HCT116 (cell line): ENCODE data around the gene GSTO1. TPM values are rescaled to one million over a fixed set of nuclear protein-coding genes. Genes with fewer than 3 reads are reported as not detected.

Experiments used
- ATAC-seq: fragments of 200-7000 bp; cut with Tn5 transposase; 2 replicates; pipeline ENCODE4 v1.9.1; 2020; ENCODE audit warnings: mild to moderate bottlenecking, moderate library complexity
- BruUV-seq: library from RNA; stranded (reverse); fragments of 400-500 nt; replicated peaks from 2 replicates; lab custom pipeline; 2021; lab: Mats Ljungman, UMichigan
- CTCF ChIA-PET: fragments of 300-600 bp; sonication (Branson Sonifier 250); formaldehyde crosslinking; loops from one replicate; lab custom pipeline; 2021; ENCODE audit warnings: antibody characterized with exemption; lab: Charles Lee
- POLR2A ChIA-PET: fragments of 300-600, 350-600 bp; sonication (Branson Sonifier 250); formaldehyde crosslinking; loops from one replicate; lab custom pipeline; 2021; ENCODE audit warnings: antibody characterized with exemption; lab: Charles Lee
- RAD21 ChIA-PET, 2 experiments: fragments of 300-600 bp; sonication (Branson Sonifier 250); formaldehyde crosslinking; loops; one replicate each; lab custom pipeline; 2023; ENCODE audit warnings: low total read pairs in 2 of 2; ENCODE audit not compliant: uncharacterized antibody in 2 of 2, unreplicated experiment in 2 of 2, low non-redundant PET in 1 of 2; lab: Charles Lee
- DNase-seq: peaks from one replicate; pipeline ENCODE4 v3.0.0-alpha.2; 2010; ENCODE audit warnings: low read depth, low spot score
- H2AFZ ChIP-seq: fragments of 200-600 bp; shearing (Covaris generic), sonication (generic); 2 replicates; pipeline ENCODE4 v1.6.1; 2017; ENCODE audit warnings: low read depth, mixed run types, mixed read lengths, antibody characterized with exemption, low read length; ENCODE audit not compliant: poor library complexity, severe bottlenecking
- H3K27ac ChIP-seq: 2 replicates; pipeline ENCODE4 v1.5.1; 2012; ENCODE audit warnings: low read depth, low read length
- H3K27me3 ChIP-seq: fragments of 200-600 bp; sonication (generic); 2 replicates; pipeline ENCODE4 v1.6.1; 2016; ENCODE audit warnings: mixed run types, low read length, mixed read lengths; ENCODE audit not compliant: insufficient read depth
- H3K36me3 ChIP-seq, 2 experiments: fragments of 200-500 bp in 1 of 2; fragments of 200-600 bp in 1 of 2; sonication (Bioruptor generic) in 1 of 2; sonication (generic) in 1 of 2; 2 replicates each; pipeline versions ENCODE4 v1.5.1 to v1.6.1; 2014 to 2016; ENCODE audit warnings: low read length in 2 of 2, inconsistent platforms in 1 of 2, mixed read lengths in 1 of 2, mixed run types in 1 of 2; ENCODE audit not compliant: insufficient read depth in 2 of 2, control insufficient read depth in 1 of 2
- H3K4me1 ChIP-seq, 2 experiments: fragments of 200-600 bp in 1 of 2; sonication (generic) in 1 of 2; 2 replicates each; pipeline versions ENCODE4 v1.5.1 to v1.6.1; 2012 to 2017; ENCODE audit warnings: low read length in 2 of 2, inconsistent platforms in 1 of 2, mild to moderate bottlenecking in 1 of 2, mixed read lengths in 1 of 2, mixed run types in 1 of 2, moderate library complexity in 1 of 2; ENCODE audit not compliant: insufficient read depth in 2 of 2, control insufficient read depth in 1 of 2
- H3K4me2 ChIP-seq: fragments of 200-600 bp; sonication (generic); 2 replicates; pipeline ENCODE4 v1.6.1; 2017; ENCODE audit warnings: mixed run types, low read length, mixed read lengths
- H3K4me3 ChIP-seq, 2 experiments: fragments of 200-600 bp in 1 of 2; sonication (generic) in 1 of 2; replicated peaks in 1 of 2; 2 replicates each; pipeline ENCODE4 v1.5.1; 2011 to 2016; ENCODE audit warnings: low read length in 2 of 2, control low read depth in 1 of 2, low read depth in 1 of 2, mild to moderate bottlenecking in 1 of 2, mixed read lengths in 1 of 2, mixed run types in 1 of 2
- H3K79me2 ChIP-seq: fragments of 200-600 bp; sonication (generic); 2 replicates; pipeline ENCODE4 v1.6.1; 2017; ENCODE audit warnings: mild to moderate bottlenecking, mixed run types, low read length, moderate library complexity, mixed read lengths; ENCODE audit not compliant: insufficient read depth
- H3K9ac ChIP-seq: fragments of 200-600 bp; sonication (generic); 2 replicates; pipeline ENCODE4 v1.6.1; 2016; ENCODE audit warnings: low read length, mixed read lengths
- H3K9me2 ChIP-seq: fragments of 200-600 bp; sonication (generic), shearing (Covaris generic); 2 replicates; pipeline ENCODE4 v1.6.1; 2017; ENCODE audit warnings: mixed run types, mild to moderate bottlenecking, moderate library complexity; ENCODE audit not compliant: insufficient read depth
- H3K9me3 ChIP-seq, 2 experiments: fragments of 200-500 bp in 1 of 2; fragments of 200-600 bp in 1 of 2; sonication (Bioruptor generic) in 1 of 2; sonication (generic) in 1 of 2; 2 replicates each; pipeline ENCODE4 v1.6.1; 2014 to 2017; ENCODE audit warnings: low read length in 2 of 2, mixed read lengths in 2 of 2, inconsistent platforms in 1 of 2, low read depth in 1 of 2, mild to moderate bottlenecking in 1 of 2, mixed run types in 1 of 2, moderate library complexity in 1 of 2; ENCODE audit not compliant: control insufficient read depth in 1 of 2, insufficient read depth in 1 of 2
- H4K20me1 ChIP-seq: fragments of 200-600 bp; sonication (generic), shearing (Covaris generic); 2 replicates; pipeline ENCODE4 v1.6.1; 2017; ENCODE audit warnings: mixed run types, mild to moderate bottlenecking, moderate library complexity; ENCODE audit not compliant: insufficient read depth
- EGR1 ChIP-seq: IDR thresholded peaks from 2 replicates; pipeline ENCODE4 v1.6.1; 2012; ENCODE audit warnings: low read depth
- ELF1 ChIP-seq: IDR thresholded peaks from 2 replicates; pipeline ENCODE4 v1.6.1; 2012; ENCODE audit warnings: low read depth, borderline replicate concordance
- EZH2 ChIP-seq: fragments of 200-600 bp; sonication (generic); IDR thresholded peaks from 2 replicates; pipeline ENCODE4 v1.6.1; 2017; ENCODE audit warnings: antibody characterized with exemption, mixed run types
- EZH2phosphoT487 ChIP-seq: fragments of 200-600 bp; IDR thresholded peaks from 2 replicates; pipeline ENCODE4 v1.6.1; 2018; ENCODE audit warnings: antibody characterized with exemption, borderline replicate concordance
- POLR2A ChIP-seq: IDR thresholded peaks from 2 replicates; pipeline ENCODE4 v1.7.0; 2011; ENCODE audit warnings: borderline replicate concordance; ENCODE audit not compliant: insufficient read depth, insufficient read length; ENCODE audit errors: extremely low read depth
- REST ChIP-seq: IDR thresholded peaks from 2 replicates; pipeline ENCODE4 v1.6.1; 2012; ENCODE audit warnings: low read depth
- SP1 ChIP-seq: IDR thresholded peaks from 2 replicates; pipeline ENCODE4 v1.6.1; 2012; ENCODE audit warnings: low read depth
- YY1 ChIP-seq: IDR thresholded peaks from 2 replicates; pipeline ENCODE4 v1.6.1; 2011; ENCODE audit warnings: low read length, low read depth, moderate library complexity, mild to moderate bottlenecking; ENCODE audit not compliant: insufficient replicate concordance; ENCODE audit errors: extremely low read depth
- ZNF274 ChIP-seq: fragments of 200-500 bp; sonication (Bioruptor generic); IDR thresholded peaks from 2 replicates; pipeline ENCODE4 v1.6.1; 2014; ENCODE audit warnings: mild to moderate bottlenecking, low read depth, low read length, inconsistent platforms
- intact Hi-C: fragments of 100-400 bp; cut with micrococcal nuclease; formaldehyde crosslinking; loops from 2 replicates; pipeline ENCODE4 v1.10.0; 2022
- total RNA-seq: library from RNA; stranded (reverse); gene quantifications from one replicate; pipeline ENCODE4 v1.2.1, GENCODE V29; 2021; ENCODE audit not compliant: unreplicated experiment
- TF ChIP-seq, protein P1 (sequence below): IDR thresholded peaks from 2 replicates; pipeline ENCODE4 v1.6.1; 2011; ENCODE audit warnings: mild to moderate bottlenecking, low read length, moderate library complexity; ENCODE audit not compliant: insufficient replicate concordance; ENCODE audit errors: extremely low read depth

GSTO1 gene
- total RNA-seq, 1 experiment from 2014 or later = 179 TPM

DNA sequence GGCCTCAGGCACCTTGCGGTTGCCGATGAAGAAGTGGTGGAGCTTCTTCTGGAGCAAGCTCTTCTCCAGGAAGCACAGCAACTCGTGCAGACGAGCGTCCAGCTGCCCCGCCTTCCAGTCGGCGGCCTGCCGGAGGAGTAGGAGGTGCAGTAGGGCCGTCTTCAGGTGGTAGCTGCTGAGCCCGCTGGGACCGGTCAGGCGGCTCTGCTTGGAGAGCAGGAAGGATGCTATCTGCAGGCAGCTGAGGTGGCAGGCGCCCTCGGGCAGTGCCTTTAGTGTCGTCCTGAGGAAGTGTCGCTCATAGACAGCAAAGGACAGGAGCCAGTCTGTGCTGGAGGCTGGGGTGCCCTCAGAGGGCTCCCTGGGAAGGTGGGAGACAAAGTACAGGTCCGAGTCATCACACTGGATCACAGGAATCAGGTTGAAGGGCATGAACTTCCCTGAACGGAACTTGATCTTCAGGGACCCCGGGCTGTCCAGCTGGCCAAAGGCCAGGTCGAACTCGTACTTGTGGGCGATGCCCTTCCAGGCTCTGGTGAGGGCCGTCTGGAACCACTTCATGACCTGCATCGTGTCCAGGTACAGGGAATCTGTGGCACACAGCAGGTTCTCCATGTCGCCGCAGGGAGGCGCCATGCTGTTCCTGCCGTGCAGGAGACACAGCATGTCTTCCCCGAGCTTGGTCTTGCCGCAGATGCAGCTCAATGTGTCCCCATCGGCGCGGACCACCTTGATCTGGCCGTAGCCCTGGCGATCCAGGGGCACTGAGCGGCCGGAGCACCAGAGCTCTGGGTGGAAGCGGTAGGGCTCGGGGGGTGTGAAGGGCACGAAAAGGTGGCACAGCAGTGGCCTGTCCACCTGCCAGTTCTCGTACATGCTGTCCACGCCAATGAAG is 60.1 kb downstream of the GSTO1 start (continued):
- no peak for TF ChIP-seq ZNF274
- no peak for TF ChIP-seq EZH2phosphoT487
- no peak for TF ChIP-seq EZH2

DNA sequence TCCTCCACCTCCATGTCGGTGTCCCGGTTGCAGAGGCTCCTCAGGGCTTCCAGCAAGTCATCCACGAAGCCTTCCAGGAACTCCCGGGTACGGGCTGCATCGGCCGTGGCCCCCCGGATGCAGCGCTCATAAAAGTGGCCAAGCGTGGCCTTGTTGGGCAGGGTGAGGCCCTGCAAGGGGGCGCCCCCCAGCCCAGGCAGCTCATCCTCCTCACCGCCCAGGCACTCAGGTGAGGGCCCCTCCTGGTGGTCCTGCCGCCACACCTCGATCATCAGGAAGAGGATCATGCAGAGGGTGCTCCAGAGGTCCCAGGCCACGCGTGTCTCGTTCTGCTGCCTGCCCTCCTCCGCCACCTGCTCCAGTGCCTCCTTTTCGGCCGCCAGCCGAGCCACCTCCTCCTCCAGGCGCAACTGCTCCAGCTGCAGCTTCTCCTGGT is 60.8 kb downstream of the GSTO1 start:
- Histone ChIP-seq H2AFZ (no peak overlapping the region), H3K27ac (no peak overlapping the region; the same call in 1 of the 2 replicates), H4K20me1 (no peaks in the 10 kb centered on the region), H3K9ac (no peak overlapping the region), H3K79me2 (peaks cover 12% of the 10 kb centered on the region; the same call in 1 of the 2 replicates), H3K4me2 (no peak overlapping the region), H3K27me3 (no peaks in the 10 kb centered on the region), H3K9me3 (no peaks in the 10 kb centered on the region), H3K9me2 (no peaks in the 10 kb centered on the region), H3K4me1 (peaks cover 4 to 18% of the 10 kb centered on the region in 2 experiments), H3K4me3 (no peak overlapping the region), H3K36me3 (peaks cover 16 to 23% of the 10 kb centered on the region in 2 experiments; a peak in 3 of 4 replicates)
- RAD21 ChIA-PET = no interaction called here
- no peak for ATAC-seq
- POLR2A ChIA-PET = no interaction called here
- DNase-seq = no peak
- no peak for TF ChIP-seq EGR1
- TF ChIP-seq ELF1 = no peak
- TF ChIP-seq POLR2A = no peak
- TF ChIP-seq, protein P1, sequence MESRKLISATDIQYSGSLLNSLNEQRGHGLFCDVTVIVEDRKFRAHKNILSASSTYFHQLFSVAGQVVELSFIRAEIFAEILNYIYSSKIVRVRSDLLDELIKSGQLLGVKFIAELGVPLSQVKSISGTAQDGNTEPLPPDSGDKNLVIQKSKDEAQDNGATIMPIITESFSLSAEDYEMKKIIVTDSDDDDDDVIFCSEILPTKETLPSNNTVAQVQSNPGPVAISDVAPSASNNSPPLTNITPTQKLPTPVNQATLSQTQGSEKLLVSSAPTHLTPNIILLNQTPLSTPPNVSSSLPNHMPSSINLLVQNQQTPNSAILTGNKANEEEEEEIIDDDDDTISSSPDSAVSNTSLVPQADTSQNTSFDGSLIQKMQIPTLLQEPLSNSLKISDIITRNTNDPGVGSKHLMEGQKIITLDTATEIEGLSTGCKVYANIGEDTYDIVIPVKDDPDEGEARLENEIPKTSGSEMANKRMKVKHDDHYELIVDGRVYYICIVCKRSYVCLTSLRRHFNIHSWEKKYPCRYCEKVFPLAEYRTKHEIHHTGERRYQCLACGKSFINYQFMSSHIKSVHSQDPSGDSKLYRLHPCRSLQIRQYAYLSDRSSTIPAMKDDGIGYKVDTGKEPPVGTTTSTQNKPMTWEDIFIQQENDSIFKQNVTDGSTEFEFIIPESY = no peak
- no peak for TF ChIP-seq SP1
- no peak for TF ChIP-seq YY1
- TF ChIP-seq REST = no peak
- no peak for TF ChIP-seq ZNF274
- BruUV-seq = no TSS peak
- intact Hi-C loops = no loop called here
- CTCF ChIA-PET = no interaction called here
